Left ventricle myocardium inferior (tissue), 1 donor: ENCODE measurements around the gene LINS1. TPM values are rescaled to one million over a fixed set of nuclear protein-coding genes. Genes with fewer than 3 reads are reported as not detected.

Experiments
- DNase-seq: peaks from one replicate; pipeline ENCODE4 v3.0.0-alpha.2; 2020
- H3K27ac ChIP-seq: fragments of 200-600 bp; replicated peaks from 2 replicates; pipeline ENCODE4 v1.8.0; 2021
- H3K27me3 ChIP-seq: fragments of 200-600 bp; 2 replicates; pipeline ENCODE4 v1.8.0; 2021; ENCODE audit warnings: low read depth
- H3K36me3 ChIP-seq: fragments of 200-600 bp; 2 replicates; pipeline ENCODE4 v1.8.0; 2021
- H3K4me1 ChIP-seq: fragments of 200-600 bp; 2 replicates; pipeline ENCODE4 v1.8.0; 2021
- H3K4me3 ChIP-seq: fragments of 200-600 bp; 2 replicates; pipeline ENCODE4 v1.8.0; 2021; ENCODE audit warnings: mild to moderate bottlenecking, moderate library complexity
- H3K9me3 ChIP-seq: fragments of 200-600 bp; replicated peaks from 2 replicates; pipeline ENCODE4 v1.8.0; 2021
- intact Hi-C: fragments of 100-400 bp; cut with micrococcal nuclease; formaldehyde crosslinking; loops from one replicate; pipeline ENCODE4 v1.11.0; 2022
- total RNA-seq: library from RNA; stranded (reverse); fragmentation: NEBNext Ultra II Directional; extraction: Animal tissue kit (Norgen Biotek cat#: 25700); gene quantifications from one replicate; pipeline ENCODE4 v1.2.1, GENCODE V29; 2021
- TF ChIP-seq, protein P1 (sequence below): fragments of 200-600 bp; IDR thresholded peaks from 2 replicates; pipeline ENCODE4 v1.8.0; 2021; ENCODE audit warnings: antibody characterized with exemption, mild to moderate bottlenecking, borderline replicate concordance
- donor health status: DM: no; HTN: yes; CAD: no; lungs with severe emphysema.

LINS1 gene
- total RNA-seq, 1 donor from 2014 or later: 9.3 TPM

DNA sequence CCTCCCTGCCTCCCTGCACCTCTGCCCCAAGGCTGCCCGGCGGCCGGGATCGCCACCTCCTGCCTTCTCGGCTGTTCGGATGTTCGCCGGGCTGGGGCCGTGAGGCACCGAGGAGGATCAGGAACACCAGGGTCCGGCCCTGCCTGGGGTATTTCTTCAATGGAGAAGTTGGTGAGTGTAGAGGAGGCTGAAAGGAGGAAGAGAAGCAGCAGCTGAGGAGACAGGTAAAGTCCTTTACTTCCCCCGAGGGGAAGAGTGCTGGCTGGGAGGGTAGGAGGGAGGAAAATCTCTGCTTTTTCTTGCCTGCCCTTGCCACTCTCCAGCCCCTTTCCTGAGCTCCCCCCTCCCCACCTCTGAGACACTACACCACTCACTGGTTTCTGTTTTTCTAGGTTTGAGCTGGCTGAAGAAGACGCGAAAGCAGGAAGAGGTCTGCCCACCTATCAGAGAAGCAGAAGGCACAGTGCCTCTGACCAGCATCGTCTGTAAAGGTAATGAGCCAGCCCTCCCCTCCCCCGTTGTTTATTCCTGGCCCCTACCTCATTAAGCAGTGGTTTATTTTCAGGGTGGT lies 924 bp upstream of the LINS1 start:
- TF ChIP-seq, protein P1, sequence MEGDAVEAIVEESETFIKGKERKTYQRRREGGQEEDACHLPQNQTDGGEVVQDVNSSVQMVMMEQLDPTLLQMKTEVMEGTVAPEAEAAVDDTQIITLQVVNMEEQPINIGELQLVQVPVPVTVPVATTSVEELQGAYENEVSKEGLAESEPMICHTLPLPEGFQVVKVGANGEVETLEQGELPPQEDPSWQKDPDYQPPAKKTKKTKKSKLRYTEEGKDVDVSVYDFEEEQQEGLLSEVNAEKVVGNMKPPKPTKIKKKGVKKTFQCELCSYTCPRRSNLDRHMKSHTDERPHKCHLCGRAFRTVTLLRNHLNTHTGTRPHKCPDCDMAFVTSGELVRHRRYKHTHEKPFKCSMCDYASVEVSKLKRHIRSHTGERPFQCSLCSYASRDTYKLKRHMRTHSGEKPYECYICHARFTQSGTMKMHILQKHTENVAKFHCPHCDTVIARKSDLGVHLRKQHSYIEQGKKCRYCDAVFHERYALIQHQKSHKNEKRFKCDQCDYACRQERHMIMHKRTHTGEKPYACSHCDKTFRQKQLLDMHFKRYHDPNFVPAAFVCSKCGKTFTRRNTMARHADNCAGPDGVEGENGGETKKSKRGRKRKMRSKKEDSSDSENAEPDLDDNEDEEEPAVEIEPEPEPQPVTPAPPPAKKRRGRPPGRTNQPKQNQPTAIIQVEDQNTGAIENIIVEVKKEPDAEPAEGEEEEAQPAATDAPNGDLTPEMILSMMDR: no peak
- H3K4me3 ChIP-seq: peak overlapping the region; percentile 97
- no peaks in the 10 kb centered on the region for H3K27me3 ChIP-seq
- peaks cover 60% of the 10 kb centered on the region for H3K4me1 ChIP-seq
- H3K27ac ChIP-seq: peak overlapping the region; percentile 92
- DNase-seq: no peak
- peaks cover 15% of the 10 kb centered on the region for H3K36me3 ChIP-seq
- intact Hi-C loops: no loop called here
- H3K9me3 ChIP-seq: no peaks in the 10 kb centered on the region

GRCh38 chr15:100601617-100602063 lies 344 bp downstream of the LINS1 start:
- no peaks in the 10 kb centered on the region for H3K27me3 ChIP-seq
- TF ChIP-seq, protein P1: no peak
- peak overlapping the region; percentile 97 for H3K4me3 ChIP-seq
- H3K36me3 ChIP-seq: peaks cover 12% of the 10 kb centered on the region
- H3K9me3 ChIP-seq: no peaks in the 10 kb centered on the region
- DNase-seq: no peak
- intact Hi-C loops: no loop called here
- H3K27ac ChIP-seq: peak overlapping the region; percentile 88
- peaks cover 67% of the 10 kb centered on the region for H3K4me1 ChIP-seq

DNA sequence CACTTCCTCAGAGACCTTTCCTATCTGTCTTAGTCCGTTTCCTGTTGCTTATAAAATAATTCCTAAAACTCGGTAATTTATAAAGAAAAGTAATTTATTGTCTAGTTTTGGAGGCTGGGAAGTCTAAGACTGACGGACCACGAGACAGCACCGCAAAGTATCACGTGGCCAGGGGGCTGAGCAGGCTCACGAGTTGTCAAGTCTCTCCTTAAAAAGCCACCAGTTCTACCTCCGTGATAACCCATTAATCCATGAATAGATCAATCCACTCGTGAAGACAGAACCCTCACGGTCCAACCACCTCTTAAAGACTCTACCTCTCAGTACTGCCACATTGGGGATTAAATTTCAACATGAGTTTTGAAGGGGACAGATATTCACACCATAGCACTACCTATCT lies 821 bp downstream of the LINS1 start:
- Histone ChIP-seq H3K36me3 (peaks cover 12% of the 10 kb centered on the region), H3K4me1 (peaks cover 70% of the 10 kb centered on the region), H3K27ac (no peak overlapping the region), H3K9me3 (no peaks in the 10 kb centered on the region), H3K4me3 (peak overlapping the region; percentile 97), H3K27me3 (no peaks in the 10 kb centered on the region)
- intact Hi-C loops: no loop called here
- no peak for DNase-seq
- TF ChIP-seq, protein P1: no peak

DNA sequence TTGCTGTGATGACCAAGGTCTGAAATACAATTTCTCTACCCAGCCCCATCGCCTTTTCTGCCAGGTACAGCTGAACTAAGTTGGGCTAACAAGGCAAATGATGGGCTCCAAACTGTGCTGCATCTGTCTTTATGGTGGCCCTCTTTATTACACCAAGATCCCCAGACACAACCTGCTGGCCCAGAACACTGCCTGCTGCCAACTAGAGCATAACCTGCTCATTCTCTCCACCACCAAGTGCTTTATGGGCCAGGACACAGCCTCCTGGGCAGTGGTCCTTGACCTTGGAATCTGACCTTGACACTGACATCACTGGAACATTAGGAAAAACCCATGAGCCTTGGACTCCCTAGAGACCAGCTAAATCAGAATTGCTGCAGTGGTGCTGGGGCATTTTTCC lies 3.3 kb downstream of the LINS1 start:
- Histone ChIP-seq H3K36me3 (no peaks in the 10 kb centered on the region), H3K4me1 (peaks cover 58% of the 10 kb centered on the region), H3K27ac (no peak overlapping the region), H3K27me3 (no peaks in the 10 kb centered on the region), H3K4me3 (no peak overlapping the region), H3K9me3 (no peaks in the 10 kb centered on the region)
- intact Hi-C loops: no loop called here
- no peak for DNase-seq
- TF ChIP-seq, protein P1: no peak

DNA sequence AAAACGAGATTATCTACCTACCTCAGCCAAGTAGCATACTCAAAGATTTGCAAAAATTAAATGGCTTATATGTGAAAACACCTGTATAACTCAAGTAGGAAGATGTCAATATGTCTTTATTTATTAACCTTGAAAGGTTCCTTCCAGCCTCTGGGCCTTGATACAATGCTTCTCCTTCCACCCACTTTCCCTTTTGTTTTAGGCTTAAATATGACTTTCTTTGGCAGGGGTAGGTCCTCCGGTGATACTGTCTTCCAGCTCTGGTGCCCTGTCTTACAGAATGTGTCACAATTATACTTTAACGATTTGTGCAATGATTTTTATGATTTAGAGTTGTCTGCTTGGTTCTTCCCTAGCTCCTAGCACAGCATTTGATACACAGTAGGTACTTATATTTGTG lies 4.1 kb downstream of the LINS1 start:
- intact Hi-C loops: no loop called here
- no peaks in the 10 kb centered on the region for H3K36me3 ChIP-seq
- no peak for DNase-seq
- H3K4me1 ChIP-seq: peaks cover 50% of the 10 kb centered on the region
- H3K27me3 ChIP-seq: no peaks in the 10 kb centered on the region
- no peak overlapping the region for H3K4me3 ChIP-seq
- H3K9me3 ChIP-seq: no peaks in the 10 kb centered on the region
- TF ChIP-seq, protein P1: no peak
- H3K27ac ChIP-seq: no peak overlapping the region

- DNase-seq: no peak
- no peaks in the 10 kb centered on the region for H3K36me3 ChIP-seq
- H3K27ac ChIP-seq: no peak overlapping the region
- no peaks in the 10 kb centered on the region for H3K27me3 ChIP-seq
- peaks cover 43% of the 10 kb centered on the region for H3K4me1 ChIP-seq
- H3K9me3 ChIP-seq: no peaks in the 10 kb centered on the region
- TF ChIP-seq, protein P1: no peak
- intact Hi-C loops: no loop called here
- no peak overlapping the region for H3K4me3 ChIP-seq
Measured at GRCh38 chr15:100596792-100597191, 5.2 kb downstream of the LINS1 start.
